Measurements from ENCODE around the gene CATSPERD.

CATSPERD gene

DNA sequence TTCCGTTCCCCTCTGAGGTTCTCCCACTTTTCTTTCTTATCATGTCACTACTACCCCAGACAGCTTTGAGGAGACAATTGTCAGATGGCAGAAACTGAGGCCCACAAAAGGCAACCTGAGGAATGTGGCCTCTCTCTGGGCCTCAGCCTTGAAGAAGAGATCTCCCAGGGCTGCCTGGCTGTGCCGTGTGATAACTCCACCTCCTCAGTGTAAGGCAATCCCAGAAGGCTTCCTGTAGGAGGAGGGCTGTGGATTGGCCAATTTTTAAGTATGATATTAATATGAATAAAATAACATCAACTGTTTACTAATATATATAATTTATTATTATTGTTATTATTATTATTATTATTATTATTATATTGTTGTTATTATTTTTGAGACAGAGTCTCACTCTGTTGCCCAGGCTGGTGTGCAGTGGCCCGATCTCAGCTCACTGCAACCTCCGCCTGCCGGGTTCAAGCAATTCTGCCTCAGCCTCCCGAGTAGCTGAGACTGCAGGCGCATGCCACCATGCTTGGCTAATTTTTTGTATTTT is 75.0 kb downstream of the CATSPERD start:
- H3K4me3 ChIP-seq (ENCODE audit: low read depth, low read length), result no peak overlapping the region
- TF ChIP-seq, protein P1, sequence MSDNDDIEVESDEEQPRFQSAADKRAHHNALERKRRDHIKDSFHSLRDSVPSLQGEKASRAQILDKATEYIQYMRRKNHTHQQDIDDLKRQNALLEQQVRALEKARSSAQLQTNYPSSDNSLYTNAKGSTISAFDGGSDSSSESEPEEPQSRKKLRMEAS (IDR thresholded peaks at IDR 0.05; ENCODE audit: low read depth, low read length), result no peak
- TF ChIP-seq POLR2A (IDR thresholded peaks at IDR 0.05; ENCODE audit: extremely low read depth, insufficient read length) (no peak), MYC (IDR thresholded peaks at IDR 0.05; ENCODE audit: low read depth, low read length) (no peak)
- TF ChIP-seq, protein P2, sequence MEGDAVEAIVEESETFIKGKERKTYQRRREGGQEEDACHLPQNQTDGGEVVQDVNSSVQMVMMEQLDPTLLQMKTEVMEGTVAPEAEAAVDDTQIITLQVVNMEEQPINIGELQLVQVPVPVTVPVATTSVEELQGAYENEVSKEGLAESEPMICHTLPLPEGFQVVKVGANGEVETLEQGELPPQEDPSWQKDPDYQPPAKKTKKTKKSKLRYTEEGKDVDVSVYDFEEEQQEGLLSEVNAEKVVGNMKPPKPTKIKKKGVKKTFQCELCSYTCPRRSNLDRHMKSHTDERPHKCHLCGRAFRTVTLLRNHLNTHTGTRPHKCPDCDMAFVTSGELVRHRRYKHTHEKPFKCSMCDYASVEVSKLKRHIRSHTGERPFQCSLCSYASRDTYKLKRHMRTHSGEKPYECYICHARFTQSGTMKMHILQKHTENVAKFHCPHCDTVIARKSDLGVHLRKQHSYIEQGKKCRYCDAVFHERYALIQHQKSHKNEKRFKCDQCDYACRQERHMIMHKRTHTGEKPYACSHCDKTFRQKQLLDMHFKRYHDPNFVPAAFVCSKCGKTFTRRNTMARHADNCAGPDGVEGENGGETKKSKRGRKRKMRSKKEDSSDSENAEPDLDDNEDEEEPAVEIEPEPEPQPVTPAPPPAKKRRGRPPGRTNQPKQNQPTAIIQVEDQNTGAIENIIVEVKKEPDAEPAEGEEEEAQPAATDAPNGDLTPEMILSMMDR (IDR thresholded peaks at IDR 0.05; ENCODE audit: low read depth, low read length), result no peak
- DNase-seq (ENCODE audit: low read depth), result no peak

DNA sequence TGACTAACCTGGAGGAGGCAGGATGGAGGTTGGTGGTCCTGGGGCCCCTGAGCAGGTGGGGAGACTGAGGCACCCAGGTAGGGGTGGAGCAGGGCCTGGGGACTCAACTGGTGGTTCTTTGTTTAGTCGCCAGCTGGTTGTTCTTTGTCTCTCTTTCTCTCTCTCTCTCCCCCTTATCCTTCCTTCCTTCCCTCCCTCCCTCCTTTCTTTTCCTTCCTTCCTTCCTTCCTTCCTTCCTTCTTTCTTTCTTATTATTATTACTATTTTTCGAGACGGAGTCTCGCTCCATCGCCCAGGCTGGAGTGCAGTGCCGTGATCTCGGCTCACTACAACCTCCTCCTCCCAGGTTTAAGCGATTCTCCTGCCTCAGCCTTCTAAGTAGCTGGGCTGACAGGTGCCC is 77.8 kb downstream of the CATSPERD start:
- no peak overlapping the region for H3K4me3 ChIP-seq (ENCODE audit: low read depth, low read length)
- no peak for DNase-seq (ENCODE audit: low read depth)
- TF ChIP-seq, protein P2 (IDR thresholded peaks at IDR 0.05; ENCODE audit: low read depth, low read length), result no peak
- TF ChIP-seq MYC (IDR thresholded peaks at IDR 0.05; ENCODE audit: low read depth, low read length) (no peak), POLR2A (IDR thresholded peaks at IDR 0.05; ENCODE audit: extremely low read depth, insufficient read length) (no peak)
- TF ChIP-seq, protein P1 (IDR thresholded peaks at IDR 0.05; ENCODE audit: low read depth, low read length), result no peak

DNA sequence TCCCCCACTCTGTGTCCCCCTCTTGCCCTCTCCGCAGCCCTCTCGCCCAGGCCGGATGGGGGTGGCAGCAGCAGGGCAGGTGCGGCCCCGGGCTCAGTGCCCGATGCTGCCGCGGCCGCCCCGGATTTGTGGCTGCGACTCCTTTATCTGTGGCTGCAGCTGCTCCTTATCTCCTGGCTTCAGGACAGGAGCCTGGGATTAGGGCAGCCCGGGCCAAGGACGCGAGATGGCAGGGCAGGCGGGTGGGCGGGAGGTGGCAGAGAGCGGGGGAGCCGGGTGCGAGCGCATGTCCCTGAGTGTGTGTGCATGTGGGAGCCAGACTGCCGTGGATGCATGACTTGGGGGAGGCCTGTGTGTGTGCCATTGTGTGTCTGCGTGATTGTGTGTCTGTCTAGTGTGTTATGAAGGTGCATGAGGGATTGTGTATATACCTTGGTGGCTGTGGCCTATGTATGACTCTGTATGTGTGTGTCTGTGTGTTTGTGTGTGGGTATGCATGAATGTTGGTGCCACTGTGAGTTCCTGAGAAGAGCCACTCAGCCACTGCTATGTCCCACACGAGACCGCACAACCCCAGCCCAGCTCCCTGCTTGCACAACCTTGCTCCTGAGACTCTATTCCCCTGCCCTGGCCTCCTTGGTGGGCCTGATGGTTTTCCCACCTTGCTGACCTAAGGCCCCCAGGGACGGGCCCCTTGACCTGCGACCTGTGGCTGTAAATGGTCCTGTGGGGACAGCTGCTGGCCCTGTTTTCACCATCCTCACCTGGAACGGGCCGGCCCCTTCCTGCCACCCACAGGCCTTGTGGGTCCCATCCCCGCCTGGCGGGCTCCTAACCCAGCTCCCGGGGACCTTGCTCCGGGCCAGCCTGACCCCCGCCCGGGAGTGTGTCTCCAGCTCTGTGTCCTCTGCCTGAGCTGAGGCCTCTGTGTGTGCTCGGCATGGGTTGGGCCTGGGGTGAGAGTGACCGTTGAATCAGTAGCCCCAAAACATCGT is 79.1 kb downstream of the CATSPERD start:
- H3K4me3 ChIP-seq (ENCODE audit: low read depth, low read length), result no peak overlapping the region
- no peak for DNase-seq (ENCODE audit: low read depth)
- no peak for TF ChIP-seq MYC (IDR thresholded peaks at IDR 0.05; ENCODE audit: low read depth, low read length)

DNA sequence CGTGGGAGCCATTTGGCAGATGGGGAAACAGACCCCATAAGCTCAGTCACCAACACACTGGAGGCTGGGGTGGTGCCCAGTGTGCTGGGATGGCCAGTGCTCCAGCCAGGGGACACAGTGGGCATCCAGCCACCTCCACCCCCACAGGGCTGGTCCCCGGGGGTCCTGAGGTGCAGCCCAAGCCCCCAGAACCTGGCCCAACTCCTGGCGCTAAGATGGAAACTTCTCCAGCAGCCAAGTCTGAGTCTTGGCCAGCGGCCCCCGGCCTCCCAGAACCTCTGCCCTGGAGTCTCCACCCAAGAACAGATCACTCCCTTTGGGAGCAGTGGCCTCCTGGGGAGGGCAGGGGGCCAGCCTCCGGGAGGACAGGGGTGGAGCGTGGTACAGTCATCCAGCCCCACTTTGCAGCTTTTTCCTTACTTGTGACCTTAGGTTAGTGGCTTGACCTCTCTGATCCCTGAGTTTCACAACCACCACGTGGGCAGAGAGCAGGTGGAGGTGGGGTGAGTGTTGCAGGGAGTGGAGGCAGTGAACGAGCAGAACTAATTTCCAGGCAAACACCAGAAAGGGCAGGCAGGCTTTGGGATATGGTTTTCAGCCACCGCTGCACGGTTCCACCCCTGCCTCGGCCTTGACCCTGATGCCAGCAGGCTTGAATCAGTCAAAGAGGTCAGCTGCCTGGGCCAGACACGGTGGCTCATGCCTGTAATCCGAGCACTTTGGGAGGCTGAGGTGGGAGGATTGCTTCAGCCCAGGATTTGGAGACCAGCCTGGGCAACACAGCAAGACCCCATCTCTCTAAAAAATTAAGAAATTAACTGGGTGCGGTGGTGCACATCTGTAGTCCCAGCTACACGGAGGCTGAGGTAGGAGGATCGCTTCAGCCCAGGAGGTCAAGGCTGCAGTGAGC is 80.2 kb downstream of the CATSPERD start:
- DNase-seq (ENCODE audit: low read depth), result no peak
- no peak for TF ChIP-seq MYC (IDR thresholded peaks at IDR 0.05; ENCODE audit: low read depth, low read length)
- TF ChIP-seq, protein P1 (IDR thresholded peaks at IDR 0.05; ENCODE audit: low read depth, low read length), result no peak
- no peak for TF ChIP-seq POLR2A (IDR thresholded peaks at IDR 0.05; ENCODE audit: extremely low read depth, insufficient read length)
- TF ChIP-seq, protein P2 (IDR thresholded peaks at IDR 0.05; ENCODE audit: low read depth, low read length), result no peak
- H3K4me3 ChIP-seq (ENCODE audit: low read depth, low read length), result no peak overlapping the region

DNA sequence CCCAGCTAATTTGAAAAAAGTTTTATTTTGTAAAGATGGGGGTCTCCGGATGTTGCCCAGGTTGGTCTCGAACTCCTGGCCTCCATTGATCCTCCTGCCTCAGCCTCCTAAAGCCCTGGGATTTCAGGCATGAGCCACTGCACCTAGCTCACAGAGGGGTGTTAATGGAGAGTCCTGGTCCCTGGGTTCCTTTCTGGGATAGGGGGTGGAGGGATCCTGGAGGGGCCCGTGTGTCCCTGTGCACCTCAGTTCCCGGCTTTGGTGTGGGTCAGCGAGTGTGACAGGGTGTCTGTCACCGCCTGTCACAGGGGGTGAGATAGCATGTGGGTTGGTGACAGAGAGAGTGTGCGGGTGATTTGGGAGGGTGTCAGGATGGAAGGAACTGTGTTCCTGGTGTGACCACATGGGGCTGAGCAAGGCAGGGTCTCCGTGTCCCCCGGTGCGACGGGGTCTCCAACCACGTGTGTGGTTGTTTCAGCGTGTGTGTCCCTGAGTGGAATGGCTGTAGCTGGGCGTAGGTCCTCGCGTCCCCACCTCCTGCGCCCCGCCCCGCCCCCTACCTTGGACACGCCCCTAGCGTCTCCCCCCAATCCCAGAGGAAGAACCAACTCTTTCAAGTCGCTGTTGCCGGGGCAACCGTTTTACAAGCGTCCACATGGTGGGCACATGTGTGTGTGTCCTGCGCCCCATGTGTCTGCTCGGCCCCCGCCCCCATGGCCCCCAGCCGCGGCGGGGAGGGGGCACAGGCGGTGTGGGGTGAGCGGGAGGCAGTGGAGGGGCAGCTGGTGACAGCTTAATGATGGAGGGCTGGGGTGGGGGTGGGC is 81.6 kb downstream of the CATSPERD start:
- no peak overlapping the region for H3K4me3 ChIP-seq (ENCODE audit: low read depth, low read length)
- no peak for DNase-seq (ENCODE audit: low read depth)
- no peak for TF ChIP-seq POLR2A (IDR thresholded peaks at IDR 0.05; ENCODE audit: extremely low read depth, insufficient read length)
- TF ChIP-seq, protein P2 (IDR thresholded peaks at IDR 0.05; ENCODE audit: low read depth, low read length), result no peak
- TF ChIP-seq, protein P1 (IDR thresholded peaks at IDR 0.05; ENCODE audit: low read depth, low read length), result no peak
- TF ChIP-seq MYC (IDR thresholded peaks at IDR 0.05; ENCODE audit: low read depth, low read length), result no peak
